HG03139 (cell line): ENCODE results near the gene HS3ST4.

ENCODE experiments used
- ATAC-seq: cut with Tn5 transposase; IDR thresholded peaks from one replicate; pipeline ENCODE4 v1.9.1; 2021; ENCODE audit not compliant: unreplicated experiment

HS3ST4 gene

GRCh38 chr16:25886598-25886997 lies 194.8 kb downstream of the HS3ST4 start:
- no peak for ATAC-seq

GRCh38 chr16:25888868-25889267 lies 197.1 kb downstream of the HS3ST4 start:
- ATAC-seq = no peak

- no peak for ATAC-seq
Observed at GRCh38 chr16:25893332-25893731, 201.6 kb downstream of the HS3ST4 start.

GRCh38 chr16:25894093-25894492 lies 202.3 kb downstream of the HS3ST4 start:
- no peak for ATAC-seq

GRCh38 chr16:25895380-25895779 lies 203.6 kb downstream of the HS3ST4 start:
- ATAC-seq = no peak

- no peak for ATAC-seq
Observed at GRCh38 chr16:25896411-25896810, 204.7 kb downstream of the HS3ST4 start.

- ATAC-seq = no peak
Observed at GRCh38 chr16:25897702-25898101, 205.9 kb downstream of the HS3ST4 start.

GRCh38 chr16:25905810-25906209 lies 214.1 kb downstream of the HS3ST4 start:
- no peak for ATAC-seq

- ATAC-seq = no peak
Observed at GRCh38 chr16:25910971-25911370, 219.2 kb downstream of the HS3ST4 start.

GRCh38 chr16:25912321-25912720 lies 220.6 kb downstream of the HS3ST4 start:
- no peak for ATAC-seq

GRCh38 chr16:25914357-25914962 lies 222.7 kb downstream of the HS3ST4 start:
- ATAC-seq = no peak

- ATAC-seq = no peak
Observed at GRCh38 chr16:25916037-25916436, 224.3 kb downstream of the HS3ST4 start.

- ATAC-seq = no peak
Observed at GRCh38 chr16:25922438-25922837, 230.7 kb downstream of the HS3ST4 start.

- no peak for ATAC-seq
Observed at GRCh38 chr16:25925421-25925820, 233.7 kb downstream of the HS3ST4 start.

- ATAC-seq = no peak
Observed at GRCh38 chr16:25931473-25932035, 239.8 kb downstream of the HS3ST4 start.

- no peak for ATAC-seq
Observed at GRCh38 chr16:25941800-25942499, 250.2 kb downstream of the HS3ST4 start.

GRCh38 chr16:25950586-25951281 lies 259.0 kb downstream of the HS3ST4 start:
- ATAC-seq = no peak

- ATAC-seq = no peak
Observed at GRCh38 chr16:25951999-25952398, 260.2 kb downstream of the HS3ST4 start.

GRCh38 chr16:25952983-25953382 lies 261.2 kb downstream of the HS3ST4 start:
- ATAC-seq = no peak

- ATAC-seq = no peak
Observed at GRCh38 chr16:25957707-25958106, 265.9 kb downstream of the HS3ST4 start.

GRCh38 chr16:25959221-25959620 lies 267.5 kb downstream of the HS3ST4 start:
- ATAC-seq = no peak
